Suprapubic skin (tissue), 4 donors: ENCODE data around the gene SLC49A4. TPM values are rescaled to one million over a fixed set of nuclear protein-coding genes. Genes with fewer than 3 reads are reported as not detected.

Source experiments
- DNase-seq, 2 donors: peaks; one replicate each; pipeline ENCODE4 v3.0.0-alpha.2; 2019; ENCODE audit warnings: low spot score in 2 of 2
- H3K27ac ChIP-seq: fragments of 200-600 bp; sonication (generic); one replicate; pipeline ENCODE4 v1.5.1; 2019
- H3K27me3 ChIP-seq: fragments of 200-600 bp; sonication (generic); one replicate; pipeline ENCODE4 v1.5.1; 2019
- H3K36me3 ChIP-seq: fragments of 200-600 bp; sonication (generic); one replicate; pipeline ENCODE4 v1.5.1; 2019
- H3K4me1 ChIP-seq: fragments of 200-600 bp; sonication (generic); one replicate; pipeline ENCODE4 v1.5.1; 2019
- H3K4me3 ChIP-seq: fragments of 200-600 bp; sonication (generic); one replicate; pipeline ENCODE4 v1.5.1; 2019; ENCODE audit warnings: mild to moderate bottlenecking
- H3K9me3 ChIP-seq: fragments of 200-600 bp; sonication (generic); one replicate; pipeline ENCODE4 v1.5.1; 2019
- EP300 ChIP-seq: sonication (generic); formaldehyde crosslinking; IDR thresholded peaks from one replicate; pipeline ENCODE4 v1.6.1; 2017; ENCODE audit warnings: antibody characterized with exemption
- POLR2A ChIP-seq, 2 donors: fragments of 450-650 bp; IDR thresholded peaks; one replicate each; pipeline ENCODE4 v1.6.1; 2017; ENCODE audit warnings: antibody characterized with exemption in 2 of 2, mild to moderate bottlenecking in 2 of 2, moderate library complexity in 2 of 2
- POLR2AphosphoS5 ChIP-seq, 3 donors: sonication (generic); formaldehyde crosslinking; IDR thresholded peaks; one replicate each; pipeline ENCODE4 v1.6.1; 2017; ENCODE audit warnings: antibody characterized with exemption in 3 of 3
- WGBS: methylation state at CpG from one replicate; pipeline ENCODE4 v1.1.5; 2018; 5-methylcytosine and 5-hydroxymethylcytosine counted together
- total RNA-seq, 4 donors: library from RNA; depleted of rRNA; stranded (reverse); fragments of >200 nt; gene quantifications; one replicate each; pipeline ENCODE4 v1.1.0, GENCODE V29; 2016
- TF ChIP-seq, protein P1 (sequence below), 2 donors: fragments of 200-600 bp in 1 of 2; fragments of 450-650 bp in 1 of 2; sonication (generic) in 1 of 2; IDR thresholded peaks; one replicate each; pipeline ENCODE4 v1.5.1; 2016 to 2019; ENCODE audit warnings: antibody characterized with exemption in 2 of 2, mild to moderate bottlenecking in 1 of 2, moderate library complexity in 1 of 2

The SLC49A4 gene
- total RNA-seq, 4 donors from 2014 or later, result 20.9 to 34.0 (median 32.1) TPM

DNA sequence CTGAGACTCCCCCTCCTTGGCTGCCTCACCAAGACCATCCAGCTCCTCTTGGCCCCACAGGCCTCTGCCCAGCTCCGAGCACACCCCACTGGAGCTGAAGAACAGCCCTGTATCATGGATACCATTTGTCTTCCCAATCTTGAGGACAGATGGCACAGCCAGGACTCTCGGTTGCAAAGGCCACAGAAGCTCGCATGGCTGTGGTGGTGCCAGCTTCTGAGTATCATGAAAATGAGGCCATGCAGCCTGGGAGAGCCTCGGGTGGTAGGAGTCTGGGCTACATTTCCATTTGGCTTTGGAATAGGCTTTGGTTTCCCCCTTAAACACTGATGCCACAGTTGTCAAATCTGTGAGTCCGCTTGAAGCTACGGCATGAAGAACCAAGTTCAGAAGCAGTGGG lies 126.1 kb downstream of the SLC49A4 start:
- Histone ChIP-seq H3K9me3 (no peaks in the 10 kb centered on the region), H3K4me3 (no peak overlapping the region), H3K27ac (no peak overlapping the region), H3K4me1 (peaks cover 11% of the 10 kb centered on the region), H3K27me3 (peaks cover 40% of the 10 kb centered on the region), H3K36me3 (no peaks in the 10 kb centered on the region)
- TF ChIP-seq POLR2AphosphoS5 (IDR thresholded peaks at IDR 0.05) (no peak), POLR2A (IDR thresholded peaks at IDR 0.05) (no peak), EP300 (no peak)
- TF ChIP-seq, protein P1, sequence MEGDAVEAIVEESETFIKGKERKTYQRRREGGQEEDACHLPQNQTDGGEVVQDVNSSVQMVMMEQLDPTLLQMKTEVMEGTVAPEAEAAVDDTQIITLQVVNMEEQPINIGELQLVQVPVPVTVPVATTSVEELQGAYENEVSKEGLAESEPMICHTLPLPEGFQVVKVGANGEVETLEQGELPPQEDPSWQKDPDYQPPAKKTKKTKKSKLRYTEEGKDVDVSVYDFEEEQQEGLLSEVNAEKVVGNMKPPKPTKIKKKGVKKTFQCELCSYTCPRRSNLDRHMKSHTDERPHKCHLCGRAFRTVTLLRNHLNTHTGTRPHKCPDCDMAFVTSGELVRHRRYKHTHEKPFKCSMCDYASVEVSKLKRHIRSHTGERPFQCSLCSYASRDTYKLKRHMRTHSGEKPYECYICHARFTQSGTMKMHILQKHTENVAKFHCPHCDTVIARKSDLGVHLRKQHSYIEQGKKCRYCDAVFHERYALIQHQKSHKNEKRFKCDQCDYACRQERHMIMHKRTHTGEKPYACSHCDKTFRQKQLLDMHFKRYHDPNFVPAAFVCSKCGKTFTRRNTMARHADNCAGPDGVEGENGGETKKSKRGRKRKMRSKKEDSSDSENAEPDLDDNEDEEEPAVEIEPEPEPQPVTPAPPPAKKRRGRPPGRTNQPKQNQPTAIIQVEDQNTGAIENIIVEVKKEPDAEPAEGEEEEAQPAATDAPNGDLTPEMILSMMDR (IDR thresholded peaks at IDR 0.05), result no peak
- peak; percentile 25 to 55 for DNase-seq
- WGBS, result 84% methylated on average over 3 of the region's 6 CpGs

DNA sequence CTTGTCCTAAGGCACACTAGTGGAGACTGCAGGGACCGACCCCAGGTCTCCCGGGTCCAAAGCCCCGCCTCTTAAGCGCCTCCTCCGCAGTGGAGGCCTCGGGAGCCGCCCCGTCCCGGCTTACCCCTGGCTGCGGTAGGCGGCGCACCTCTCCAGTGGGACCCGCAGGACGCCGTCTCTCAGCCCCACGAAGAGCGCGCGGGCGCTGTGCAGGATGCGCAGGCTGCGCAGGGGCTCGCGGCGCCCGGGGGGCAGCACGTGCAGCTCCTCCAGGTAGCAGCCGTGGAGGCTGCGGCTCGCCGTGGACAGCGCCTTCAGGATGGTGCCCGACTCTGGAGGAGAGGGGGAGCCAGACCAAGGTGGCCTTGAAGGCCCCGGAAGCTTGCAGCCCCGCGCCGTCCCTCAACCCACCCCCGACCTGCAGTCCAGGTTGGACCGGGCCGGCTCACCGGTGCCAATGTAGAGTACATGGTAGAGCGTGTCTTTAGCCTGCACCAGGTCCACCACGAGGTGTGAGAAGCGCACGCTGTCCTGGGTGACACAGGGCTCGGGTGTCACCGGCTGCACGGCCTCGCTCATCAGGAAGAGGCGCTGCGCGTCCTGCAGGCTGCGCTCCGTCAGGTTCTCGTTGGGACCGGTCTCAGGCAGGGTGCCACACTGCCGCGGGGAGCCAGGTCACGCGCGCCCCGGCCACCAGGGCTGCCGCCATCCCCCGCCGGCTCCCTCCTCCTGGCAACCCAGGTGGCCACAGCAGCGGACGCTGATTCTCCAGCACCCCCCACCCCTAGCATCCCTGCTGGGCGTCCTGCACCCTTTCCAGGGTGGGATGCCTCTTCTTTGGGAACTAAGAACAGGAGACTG lies 127.2 kb downstream of the SLC49A4 start:
- WGBS, result 26% methylated on average over 22 of the region's 68 CpGs
- no peaks in the 10 kb centered on the region for H3K36me3 ChIP-seq
- peak; percentile 57 to 71 for DNase-seq

DNA sequence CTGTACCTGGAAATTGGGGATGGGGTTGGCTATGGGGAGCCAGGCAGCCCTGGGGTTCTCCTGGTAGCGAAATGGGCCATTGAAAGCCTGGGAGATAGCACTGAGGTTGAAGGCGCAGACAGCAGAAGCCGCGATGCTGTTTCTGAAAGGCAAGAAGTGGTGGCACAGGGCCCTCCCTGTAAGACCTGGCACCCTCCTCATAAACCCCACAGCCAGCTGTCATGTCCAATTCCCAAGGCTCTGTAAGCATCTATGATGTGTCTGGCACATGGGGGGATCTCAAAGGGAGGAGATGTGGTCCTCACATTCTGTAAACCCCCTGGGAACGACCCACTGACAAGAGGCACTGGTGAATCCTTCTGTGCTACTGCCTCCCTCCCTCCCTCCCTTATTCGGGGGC lies 128.7 kb downstream of the SLC49A4 start:
- Histone ChIP-seq H3K27me3 (peaks cover 34% of the 10 kb centered on the region), H3K4me3 (no peak overlapping the region), H3K4me1 (peaks cover 11% of the 10 kb centered on the region), H3K36me3 (no peaks in the 10 kb centered on the region), H3K9me3 (no peaks in the 10 kb centered on the region), H3K27ac (no peak overlapping the region)
- TF ChIP-seq POLR2AphosphoS5 (IDR thresholded peaks at IDR 0.05), result no peak
- no peak for TF ChIP-seq POLR2A (IDR thresholded peaks at IDR 0.05)
- TF ChIP-seq, protein P1 (IDR thresholded peaks at IDR 0.05), result no peak
- no peak for TF ChIP-seq EP300
- 85% methylated on average over 6 of the region's 6 CpGs for WGBS
- peak in 1 of 2 donors; percentile 13 for DNase-seq

More for the DNA sequence above, 127.2 kb downstream of the SLC49A4 start:
- Histone ChIP-seq H3K9me3 (no peaks in the 10 kb centered on the region), H3K27me3 (peaks cover 38% of the 10 kb centered on the region), H3K27ac (no peak overlapping the region), H3K4me3 (peak overlapping the region; percentile 34), H3K4me1 (peaks cover 11% of the 10 kb centered on the region)
- no peak for TF ChIP-seq EP300
- TF ChIP-seq, protein P1 (IDR thresholded peaks at IDR 0.05), result no peak
- no peak for TF ChIP-seq POLR2AphosphoS5 (IDR thresholded peaks at IDR 0.05)
- TF ChIP-seq POLR2A (IDR thresholded peaks at IDR 0.05), result no peak

DNA sequence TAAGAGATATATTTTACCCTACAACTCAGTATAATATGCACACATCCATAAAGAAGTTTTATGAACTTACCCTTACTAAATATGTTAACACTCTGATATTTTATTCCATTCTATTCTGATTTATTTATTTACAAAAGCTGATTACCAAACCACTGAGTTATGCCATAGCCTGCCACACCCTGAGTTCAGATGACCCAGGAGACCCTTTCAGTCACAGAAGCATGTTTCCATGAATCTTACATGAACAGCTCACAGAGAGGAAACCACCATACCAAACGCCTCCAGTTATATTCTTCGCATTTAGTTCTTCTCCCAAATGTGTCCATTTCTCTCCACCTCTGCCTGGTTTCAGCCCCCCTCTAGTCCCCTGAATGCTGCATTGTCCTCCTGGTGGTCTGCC lies 129.2 kb downstream of the SLC49A4 start:
- TF ChIP-seq POLR2AphosphoS5 (IDR thresholded peaks at IDR 0.05), result no peak
- no peak for TF ChIP-seq POLR2A (IDR thresholded peaks at IDR 0.05)
- TF ChIP-seq EP300, result no peak
- TF ChIP-seq, protein P1 (IDR thresholded peaks at IDR 0.05), result no peak
- peaks cover 34% of the 10 kb centered on the region for H3K27me3 ChIP-seq
- peak; percentile 5 to 26 for DNase-seq

DNA sequence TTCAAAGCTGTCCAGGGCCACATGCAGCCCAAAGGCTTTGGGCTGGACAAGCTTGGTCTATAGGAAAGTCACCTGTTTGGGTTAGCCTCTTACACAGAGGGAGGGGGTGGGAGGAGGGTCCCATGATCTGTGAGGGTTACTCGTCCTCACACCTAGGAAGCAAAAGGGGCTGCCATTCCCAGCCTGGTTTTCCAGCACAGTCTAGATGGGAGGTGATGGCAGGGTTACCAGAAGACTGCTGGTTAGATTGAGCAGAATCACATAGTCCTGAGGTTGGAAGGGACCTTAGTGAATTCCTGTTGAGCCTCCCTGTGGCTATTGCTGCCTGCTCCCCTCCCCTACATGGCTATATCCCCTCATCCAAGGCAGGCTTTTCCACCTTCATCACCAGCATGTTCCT lies 130.9 kb downstream of the SLC49A4 start:
- H3K9me3 ChIP-seq, result no peaks in the 10 kb centered on the region
- TF ChIP-seq POLR2AphosphoS5 (IDR thresholded peaks at IDR 0.05) (no peak), POLR2A (IDR thresholded peaks at IDR 0.05) (no peak), EP300 (no peak)
- TF ChIP-seq, protein P1 (IDR thresholded peaks at IDR 0.05), result no peak
- DNase-seq, result peak in 1 of 2 donors; percentile 43
- H3K27ac ChIP-seq, result no peak overlapping the region
- peaks cover 17% of the 10 kb centered on the region for H3K4me1 ChIP-seq
- H3K36me3 ChIP-seq, result no peaks in the 10 kb centered on the region
- no peak overlapping the region for H3K4me3 ChIP-seq
- 69% methylated on average over 1 of the region's 1 CpG for WGBS
- peaks cover 32% of the 10 kb centered on the region for H3K27me3 ChIP-seq

More for the DNA sequence above, 129.2 kb downstream of the SLC49A4 start:
- Histone ChIP-seq H3K4me1 (peaks cover 11% of the 10 kb centered on the region), H3K4me3 (no peak overlapping the region), H3K27ac (no peak overlapping the region), H3K36me3 (no peaks in the 10 kb centered on the region), H3K9me3 (no peaks in the 10 kb centered on the region)
- WGBS, result 80% methylated on average over 2 of the region's 2 CpGs
